ENCODE results near the gene SYDE2.

- TF ChIP-seq, protein P1, sequence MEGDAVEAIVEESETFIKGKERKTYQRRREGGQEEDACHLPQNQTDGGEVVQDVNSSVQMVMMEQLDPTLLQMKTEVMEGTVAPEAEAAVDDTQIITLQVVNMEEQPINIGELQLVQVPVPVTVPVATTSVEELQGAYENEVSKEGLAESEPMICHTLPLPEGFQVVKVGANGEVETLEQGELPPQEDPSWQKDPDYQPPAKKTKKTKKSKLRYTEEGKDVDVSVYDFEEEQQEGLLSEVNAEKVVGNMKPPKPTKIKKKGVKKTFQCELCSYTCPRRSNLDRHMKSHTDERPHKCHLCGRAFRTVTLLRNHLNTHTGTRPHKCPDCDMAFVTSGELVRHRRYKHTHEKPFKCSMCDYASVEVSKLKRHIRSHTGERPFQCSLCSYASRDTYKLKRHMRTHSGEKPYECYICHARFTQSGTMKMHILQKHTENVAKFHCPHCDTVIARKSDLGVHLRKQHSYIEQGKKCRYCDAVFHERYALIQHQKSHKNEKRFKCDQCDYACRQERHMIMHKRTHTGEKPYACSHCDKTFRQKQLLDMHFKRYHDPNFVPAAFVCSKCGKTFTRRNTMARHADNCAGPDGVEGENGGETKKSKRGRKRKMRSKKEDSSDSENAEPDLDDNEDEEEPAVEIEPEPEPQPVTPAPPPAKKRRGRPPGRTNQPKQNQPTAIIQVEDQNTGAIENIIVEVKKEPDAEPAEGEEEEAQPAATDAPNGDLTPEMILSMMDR (conservative IDR thresholded peaks at IDR 0.05) = no peak
- TF ChIP-seq ZFX (IDR thresholded peaks at IDR 0.05) = no peak
These were observed 22.5 kb upstream of the SYDE2 start for GRCh38 chr1:85223334-85223733.

Data from C4-2B (cell line).